Endodermal cell (in vitro differentiated cells): Measurements from ENCODE around the gene PADI2. TPM values are rescaled to one million over a fixed set of nuclear protein-coding genes. Genes with fewer than 3 reads are reported as not detected.

Experiments
- DNase-seq: peaks from one replicate; pipeline ENCODE4 v3.0.0-alpha.2; 2017
- H3K27ac ChIP-seq: 2 replicates; pipeline ENCODE4 v1.5.1; 2013; ENCODE audit warnings: mild to moderate bottlenecking, low read depth, low read length, moderate library complexity
- H3K27me3 ChIP-seq: 2 replicates; pipeline ENCODE4 v1.6.1; 2013; ENCODE audit warnings: mild to moderate bottlenecking, low read length, moderate library complexity; ENCODE audit not compliant: insufficient read depth, control insufficient read depth, poor library complexity, severe bottlenecking
- H3K36me3 ChIP-seq: 2 replicates; pipeline ENCODE4 v1.7.0; 2013; ENCODE audit warnings: mild to moderate bottlenecking, low read length, moderate library complexity; ENCODE audit not compliant: control insufficient read depth, insufficient read depth
- H3K4me1 ChIP-seq: one replicate; pipeline ENCODE4 v1.7.0; 2013; ENCODE audit warnings: low read length; ENCODE audit not compliant: control insufficient read depth, insufficient read depth
- H3K4me3 ChIP-seq: 2 replicates; pipeline ENCODE4 v1.5.1; 2013; ENCODE audit warnings: mild to moderate bottlenecking, low read length, moderate library complexity
- H3K9ac ChIP-seq: 2 replicates; pipeline ENCODE4 v1.6.1; 2013; ENCODE audit warnings: mild to moderate bottlenecking, low read length, moderate library complexity; ENCODE audit not compliant: poor library complexity, severe bottlenecking; ENCODE audit errors: extremely low read depth
- H3K9me3 ChIP-seq: 2 replicates; pipeline ENCODE4 v1.6.1; 2013; ENCODE audit warnings: mild to moderate bottlenecking, low read length, moderate library complexity; ENCODE audit not compliant: control insufficient read depth
- H3K27ac Mint-ChIP-seq: 2 replicates; pipeline ENCODE4 v1.8.0; 2020; ENCODE audit warnings: mixed read lengths
- H3K27me3 Mint-ChIP-seq: 2 replicates; pipeline ENCODE4 v1.8.0; 2021; ENCODE audit warnings: mild to moderate bottlenecking, mixed read lengths; ENCODE audit not compliant: insufficient read depth
- H3K36me3 Mint-ChIP-seq: 2 replicates; pipeline ENCODE4 v1.8.0; 2020; ENCODE audit warnings: low read depth, mixed read lengths
- H3K4me1 Mint-ChIP-seq: 2 replicates; pipeline ENCODE4 v1.8.0; 2020; ENCODE audit warnings: mixed read lengths
- H3K4me3 Mint-ChIP-seq: 2 replicates; pipeline ENCODE4 v1.8.0; 2020; ENCODE audit warnings: mild to moderate bottlenecking, moderate library complexity, mixed read lengths
- H3K9me3 Mint-ChIP-seq: 2 replicates; pipeline ENCODE4 v1.8.0; 2020; ENCODE audit warnings: mild to moderate bottlenecking, mixed read lengths
- WGBS, 2 experiments: methylation state at CpG; one replicate each; pipeline versions ENCODE4 v1.1.5 to v1.1.7; 2013; ENCODE audit warnings: missing lambda C conversion rate in 2 of 2, mixed read lengths in 1 of 2; ENCODE audit not compliant: insufficient coverage in 1 of 2, insufficient read length in 1 of 2; 5-methylcytosine and 5-hydroxymethylcytosine counted together
- total RNA-seq, 2 donors: library from RNA; stranded (reverse); fragmentation: NEBNext Ultra II Directional in 1 of 2; extraction: Animal tissue kit (Norgen Biotek cat#: 25700) in 1 of 2; gene quantifications; 2 replicates in 1 of 2; 3 replicates in 1 of 2; pipeline ENCODE4 v1.2.1, GENCODE V29; 2021
- TF ChIP-seq, protein P1 (sequence below): fragments of 200-600 bp; sonication (generic); conservative IDR thresholded peaks from 2 replicates; pipeline ENCODE4 v1.5.0; 2021; ENCODE audit warnings: antibody characterized with exemption, mild to moderate bottlenecking

Gene PADI2
- total RNA-seq, 2 donors from 2014 or later, result 2.0 to 2.7 TPM

DNA sequence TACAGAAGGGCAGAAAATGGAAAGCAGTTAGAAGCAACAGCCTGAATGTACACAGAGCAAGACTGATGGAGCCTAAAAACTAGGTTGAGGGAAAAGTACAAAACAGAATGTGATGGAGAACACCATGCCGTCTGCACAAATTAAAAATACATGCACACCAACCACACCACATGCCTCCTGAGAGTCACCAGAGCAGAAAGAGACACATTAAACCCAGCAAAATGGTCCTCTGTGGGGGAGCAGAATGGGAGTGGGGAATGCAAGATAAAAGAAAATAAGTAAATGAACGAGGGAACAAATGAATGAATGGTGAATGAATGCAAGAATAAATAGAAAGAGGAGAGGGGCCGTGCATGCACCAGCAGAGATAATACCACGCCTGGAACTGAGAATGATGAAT lies 24.1 kb downstream of the PADI2 start:
- H3K27ac Mint-ChIP-seq, result no peak overlapping the region
- H3K27me3 Mint-ChIP-seq, result no peaks in the 10 kb centered on the region
- WGBS, 2 experiments, result 47 to 67% methylated on average over 3 to 4 of the region's 4 CpGs
- H3K4me1 Mint-ChIP-seq, result peaks cover 2% of the 10 kb centered on the region
- no peaks in the 10 kb centered on the region for H3K27me3 ChIP-seq
- H3K36me3 Mint-ChIP-seq, result no peaks in the 10 kb centered on the region
- no peak overlapping the region for H3K9ac ChIP-seq
- no peak for DNase-seq
- no peaks in the 10 kb centered on the region for H3K9me3 ChIP-seq
- H3K36me3 ChIP-seq, result no peaks in the 10 kb centered on the region
- H3K4me1 ChIP-seq, result no peaks in the 10 kb centered on the region
- no peaks in the 10 kb centered on the region for H3K9me3 Mint-ChIP-seq
- H3K4me3 ChIP-seq, result no peak overlapping the region
- no peak overlapping the region for H3K27ac ChIP-seq
- no peak overlapping the region for H3K4me3 Mint-ChIP-seq
- TF ChIP-seq, protein P1, sequence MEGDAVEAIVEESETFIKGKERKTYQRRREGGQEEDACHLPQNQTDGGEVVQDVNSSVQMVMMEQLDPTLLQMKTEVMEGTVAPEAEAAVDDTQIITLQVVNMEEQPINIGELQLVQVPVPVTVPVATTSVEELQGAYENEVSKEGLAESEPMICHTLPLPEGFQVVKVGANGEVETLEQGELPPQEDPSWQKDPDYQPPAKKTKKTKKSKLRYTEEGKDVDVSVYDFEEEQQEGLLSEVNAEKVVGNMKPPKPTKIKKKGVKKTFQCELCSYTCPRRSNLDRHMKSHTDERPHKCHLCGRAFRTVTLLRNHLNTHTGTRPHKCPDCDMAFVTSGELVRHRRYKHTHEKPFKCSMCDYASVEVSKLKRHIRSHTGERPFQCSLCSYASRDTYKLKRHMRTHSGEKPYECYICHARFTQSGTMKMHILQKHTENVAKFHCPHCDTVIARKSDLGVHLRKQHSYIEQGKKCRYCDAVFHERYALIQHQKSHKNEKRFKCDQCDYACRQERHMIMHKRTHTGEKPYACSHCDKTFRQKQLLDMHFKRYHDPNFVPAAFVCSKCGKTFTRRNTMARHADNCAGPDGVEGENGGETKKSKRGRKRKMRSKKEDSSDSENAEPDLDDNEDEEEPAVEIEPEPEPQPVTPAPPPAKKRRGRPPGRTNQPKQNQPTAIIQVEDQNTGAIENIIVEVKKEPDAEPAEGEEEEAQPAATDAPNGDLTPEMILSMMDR, result no peak

DNA sequence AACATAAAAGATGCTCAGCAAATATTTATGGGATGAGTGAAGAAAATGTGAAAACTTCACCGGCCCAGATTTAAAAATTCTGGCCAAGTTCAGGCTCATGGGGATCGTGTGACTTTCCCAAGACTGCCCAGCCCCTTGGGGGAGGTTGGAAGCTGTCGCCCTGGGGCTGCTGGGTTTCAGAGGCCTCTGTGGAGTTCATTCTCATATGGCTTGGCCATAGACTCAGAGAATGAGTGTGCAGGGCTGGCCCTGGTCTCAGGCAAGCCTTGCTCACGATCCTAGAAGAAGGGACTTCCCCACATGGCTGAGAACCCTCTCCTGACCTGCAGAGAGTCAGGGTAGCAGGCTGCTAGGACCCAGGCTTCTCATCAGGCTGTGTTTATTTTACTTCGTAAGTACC lies 24.6 kb downstream of the PADI2 start:
- Histone ChIP-seq H3K4me1 (no peaks in the 10 kb centered on the region), H3K9ac (no peak overlapping the region), H3K9me3 (no peaks in the 10 kb centered on the region), H3K36me3 (no peaks in the 10 kb centered on the region), H3K27me3 (no peaks in the 10 kb centered on the region), H3K4me3 (no peak overlapping the region), H3K27ac (no peak overlapping the region)
- no peak for DNase-seq
- H3K9me3 Mint-ChIP-seq, result no peaks in the 10 kb centered on the region
- no peaks in the 10 kb centered on the region for H3K27me3 Mint-ChIP-seq
- 81 to 88% methylated on average over 3 to 5 of the region's 5 CpGs for WGBS, 2 experiments
- no peak overlapping the region for H3K4me3 Mint-ChIP-seq
- H3K27ac Mint-ChIP-seq, result no peak overlapping the region
- no peaks in the 10 kb centered on the region for H3K36me3 Mint-ChIP-seq
- TF ChIP-seq, protein P1, result no peak
- H3K4me1 Mint-ChIP-seq, result peaks cover 2% of the 10 kb centered on the region

DNA sequence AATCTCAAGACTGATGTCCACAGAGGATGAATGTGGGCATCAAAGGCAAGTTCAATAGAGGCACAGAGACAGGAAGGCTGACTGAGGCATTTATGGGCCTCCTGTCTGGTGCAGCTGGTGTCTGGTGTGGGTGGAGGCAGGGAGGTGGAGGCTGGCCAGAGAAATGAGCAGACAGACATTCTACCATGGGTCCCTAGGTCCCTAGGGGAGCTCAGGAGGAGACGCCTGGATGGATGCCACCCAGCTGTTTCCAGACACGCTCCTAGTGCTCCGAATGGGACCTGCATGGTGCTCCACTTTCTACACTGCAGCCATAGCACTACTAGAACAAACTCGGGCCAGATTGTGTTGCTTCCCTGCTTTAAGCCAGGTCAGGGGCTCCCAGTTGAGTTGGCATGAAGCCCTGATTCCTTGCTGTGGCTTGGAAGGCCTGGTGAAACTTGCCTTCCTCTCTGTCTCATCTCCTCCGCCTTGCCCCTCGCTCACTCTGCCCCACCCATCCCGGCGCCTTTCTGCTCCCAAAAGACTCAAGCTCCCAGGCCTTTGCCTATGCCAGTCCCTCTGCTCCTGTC lies 25.3 kb downstream of the PADI2 start:
- Histone ChIP-seq H3K27ac (no peak overlapping the region), H3K9me3 (no peaks in the 10 kb centered on the region), H3K4me1 (no peaks in the 10 kb centered on the region), H3K9ac (no peak overlapping the region), H3K4me3 (no peak overlapping the region), H3K27me3 (no peaks in the 10 kb centered on the region), H3K36me3 (no peaks in the 10 kb centered on the region)
- Mint-ChIP-seq H3K9me3 (no peaks in the 10 kb centered on the region), H3K36me3 (no peaks in the 10 kb centered on the region), H3K4me3 (no peak overlapping the region), H3K27me3 (no peaks in the 10 kb centered on the region), H3K27ac (no peak overlapping the region), H3K4me1 (no peaks in the 10 kb centered on the region)
- DNase-seq, result no peak
- TF ChIP-seq, protein P1, result no peak
- WGBS, 2 experiments, result 91 to 100% methylated on average over 5 to 8 of the region's 8 CpGs
